Activated naive CD8-positive, alpha-beta T cell (primary cell): ENCODE measurements around the gene CASS4.
A peak's percentile ranks its signal among the peaks of the same experiment; 100 is the strongest.

Experiments used
- H3K27ac Mint-ChIP-seq: one replicate; pipeline ENCODE4 v1.8.0; 2021; ENCODE audit warnings: mixed read lengths
- H3K27me3 Mint-ChIP-seq: one replicate; pipeline ENCODE4 v1.8.0; 2021; ENCODE audit warnings: mixed read lengths
- H3K36me3 Mint-ChIP-seq: one replicate; pipeline ENCODE4 v1.8.0; 2021; ENCODE audit warnings: mixed read lengths
- H3K4me1 Mint-ChIP-seq: one replicate; pipeline ENCODE4 v1.8.0; 2021; ENCODE audit warnings: low read depth, mixed read lengths
- H3K4me3 Mint-ChIP-seq: one replicate; pipeline ENCODE4 v1.8.0; 2021; ENCODE audit warnings: mild to moderate bottlenecking, mixed read lengths
- H3K9me3 Mint-ChIP-seq: one replicate; pipeline ENCODE4 v1.8.0; 2021; ENCODE audit warnings: low read depth, mixed read lengths

Gene CASS4

DNA sequence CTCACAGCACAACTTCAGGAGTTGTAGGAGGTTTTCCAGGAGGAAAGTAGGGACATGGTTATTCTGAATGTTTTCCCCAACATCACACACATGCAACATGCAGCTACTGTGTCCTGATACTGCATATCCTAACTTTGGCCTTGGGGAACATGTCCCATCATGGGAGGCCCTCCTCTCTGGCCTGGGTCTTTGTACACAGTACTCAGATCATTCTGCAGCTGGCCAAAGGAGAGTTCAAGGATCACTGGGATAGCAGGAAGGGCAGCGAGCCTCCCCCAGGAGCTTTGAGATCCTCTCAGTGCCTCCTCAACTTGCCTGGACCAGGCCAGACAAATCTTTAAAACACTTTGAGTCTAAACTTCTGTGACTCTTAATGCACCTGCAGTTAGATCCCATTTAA lies 12.9 kb downstream of the CASS4 start:
- H3K27ac Mint-ChIP-seq = peak overlapping the region; percentile 10
- H3K27me3 Mint-ChIP-seq = no peaks in the 10 kb centered on the region
- H3K9me3 Mint-ChIP-seq = no peaks in the 10 kb centered on the region
- no peak overlapping the region for H3K4me3 Mint-ChIP-seq
- peaks cover 4% of the 10 kb centered on the region for H3K36me3 Mint-ChIP-seq
- H3K4me1 Mint-ChIP-seq = peaks cover 77% of the 10 kb centered on the region

DNA sequence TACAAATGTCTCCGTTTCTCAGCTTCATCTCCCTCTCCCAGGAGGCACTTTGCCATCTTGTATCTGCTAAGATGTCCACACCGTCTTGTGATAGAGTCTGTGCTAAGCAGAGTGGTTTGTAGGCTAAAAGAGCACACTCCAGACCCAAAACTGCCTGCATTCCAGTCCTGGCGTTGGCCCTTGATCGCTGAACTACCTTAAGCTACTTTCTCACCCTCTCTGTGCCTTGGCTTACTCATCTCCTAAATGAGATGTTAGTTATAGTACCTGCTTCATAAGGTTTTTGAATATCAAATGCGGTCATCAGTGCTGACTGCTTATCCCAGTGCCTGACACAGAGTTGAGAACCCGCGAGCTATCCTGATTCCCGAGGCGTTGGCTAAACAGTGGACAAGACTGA lies 14.0 kb downstream of the CASS4 start:
- no peak overlapping the region for H3K4me3 Mint-ChIP-seq
- peaks cover 77% of the 10 kb centered on the region for H3K4me1 Mint-ChIP-seq
- no peaks in the 10 kb centered on the region for H3K9me3 Mint-ChIP-seq
- H3K27me3 Mint-ChIP-seq = no peaks in the 10 kb centered on the region
- H3K36me3 Mint-ChIP-seq = peaks cover 4% of the 10 kb centered on the region
- H3K27ac Mint-ChIP-seq = peak overlapping the region; percentile 64

DNA sequence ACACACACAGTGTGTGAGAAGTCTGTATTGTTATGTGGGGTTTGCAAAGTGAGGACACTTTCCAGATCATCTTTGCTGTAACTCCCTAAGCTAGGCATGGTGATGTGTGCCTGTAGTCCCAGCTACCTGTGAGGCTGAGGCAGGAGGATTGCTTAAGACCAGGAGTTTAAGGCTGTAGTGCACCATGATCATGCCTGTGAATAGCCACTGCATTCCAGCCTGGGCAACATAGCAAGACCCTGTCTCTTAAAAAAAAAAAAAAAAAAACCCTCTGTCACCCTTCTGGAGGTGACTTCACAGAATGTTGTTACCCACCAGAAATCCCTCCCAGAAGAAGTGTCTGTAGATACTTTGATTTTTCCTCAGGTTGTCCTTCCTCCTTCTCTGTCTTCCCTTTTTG lies 14.9 kb downstream of the CASS4 start:
- H3K27me3 Mint-ChIP-seq = no peaks in the 10 kb centered on the region
- peaks cover 73% of the 10 kb centered on the region for H3K4me1 Mint-ChIP-seq
- no peaks in the 10 kb centered on the region for H3K9me3 Mint-ChIP-seq
- H3K36me3 Mint-ChIP-seq = peaks cover 7% of the 10 kb centered on the region
- H3K4me3 Mint-ChIP-seq = no peak overlapping the region
- H3K27ac Mint-ChIP-seq = no peak overlapping the region

DNA sequence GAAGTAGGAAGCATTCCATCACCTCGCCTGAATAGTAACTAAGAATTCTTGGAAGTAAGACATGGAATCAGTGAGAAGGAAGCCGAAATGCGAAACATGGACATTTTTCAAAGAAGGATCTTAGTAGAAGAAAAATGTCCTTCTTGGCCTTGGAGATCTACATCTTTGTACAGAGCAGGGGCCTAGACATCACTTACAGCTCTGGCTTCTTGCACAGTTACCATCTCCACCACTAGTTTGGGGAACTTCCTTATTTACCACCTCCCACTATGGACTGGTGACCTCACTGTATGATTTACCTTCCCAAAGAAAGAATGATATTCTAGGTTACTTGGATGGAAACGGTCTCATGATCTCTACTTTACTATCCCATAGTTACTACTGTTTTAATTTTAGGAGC lies 15.7 kb downstream of the CASS4 start:
- Mint-ChIP-seq H3K9me3 (no peaks in the 10 kb centered on the region), H3K4me1 (peaks cover 68% of the 10 kb centered on the region), H3K4me3 (no peak overlapping the region), H3K27ac (peak overlapping the region; percentile 67), H3K36me3 (peaks cover 7% of the 10 kb centered on the region), H3K27me3 (no peaks in the 10 kb centered on the region)

DNA sequence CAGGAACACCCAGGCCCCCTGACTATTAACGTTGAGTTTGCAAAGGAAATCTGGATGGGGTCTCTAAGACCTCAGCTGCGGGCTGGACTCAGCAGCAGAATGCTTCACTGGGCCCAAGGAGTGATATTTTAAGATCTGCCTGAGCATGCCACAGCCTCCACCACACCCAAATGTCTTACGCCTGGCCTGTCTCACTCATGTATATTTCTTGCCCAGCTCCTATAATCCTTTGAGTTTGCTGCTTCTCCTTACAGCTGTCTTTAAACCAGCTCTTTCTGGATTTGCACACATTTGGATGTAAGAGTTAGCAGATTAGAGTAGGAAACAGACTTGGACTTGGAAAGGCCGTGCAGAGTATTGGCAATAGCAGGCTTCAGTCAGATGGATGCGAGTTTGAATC lies 16.4 kb downstream of the CASS4 start:
- Mint-ChIP-seq H3K27ac (peak overlapping the region; percentile 67), H3K27me3 (no peaks in the 10 kb centered on the region), H3K36me3 (peaks cover 9% of the 10 kb centered on the region), H3K9me3 (no peaks in the 10 kb centered on the region), H3K4me1 (peaks cover 69% of the 10 kb centered on the region), H3K4me3 (peak overlapping the region; percentile 27)

DNA sequence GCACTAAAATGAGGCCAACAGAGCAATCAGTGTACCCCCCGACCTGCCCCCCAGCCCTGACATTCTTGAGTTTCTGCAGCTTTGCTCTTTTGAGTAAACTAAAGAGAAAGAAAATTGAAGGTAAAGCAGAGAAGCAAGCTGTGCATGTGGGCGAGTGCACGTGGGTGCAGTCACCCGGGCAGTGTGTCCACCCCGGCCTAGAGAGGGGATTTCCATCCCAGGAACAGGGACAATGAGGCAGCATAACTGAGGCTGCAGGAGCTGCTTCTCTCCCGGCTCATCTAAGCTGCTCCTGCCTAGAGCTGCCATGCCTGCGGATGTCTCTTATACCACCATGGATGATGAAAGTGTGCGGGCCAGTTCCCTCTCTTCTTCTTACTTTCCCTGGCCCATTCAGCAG lies 16.8 kb downstream of the CASS4 start:
- H3K27ac Mint-ChIP-seq = peak overlapping the region; percentile 98
- peaks cover 9% of the 10 kb centered on the region for H3K36me3 Mint-ChIP-seq
- H3K4me3 Mint-ChIP-seq = peak overlapping the region; percentile 83
- H3K4me1 Mint-ChIP-seq = peaks cover 73% of the 10 kb centered on the region
- no peaks in the 10 kb centered on the region for H3K9me3 Mint-ChIP-seq
- no peaks in the 10 kb centered on the region for H3K27me3 Mint-ChIP-seq

DNA sequence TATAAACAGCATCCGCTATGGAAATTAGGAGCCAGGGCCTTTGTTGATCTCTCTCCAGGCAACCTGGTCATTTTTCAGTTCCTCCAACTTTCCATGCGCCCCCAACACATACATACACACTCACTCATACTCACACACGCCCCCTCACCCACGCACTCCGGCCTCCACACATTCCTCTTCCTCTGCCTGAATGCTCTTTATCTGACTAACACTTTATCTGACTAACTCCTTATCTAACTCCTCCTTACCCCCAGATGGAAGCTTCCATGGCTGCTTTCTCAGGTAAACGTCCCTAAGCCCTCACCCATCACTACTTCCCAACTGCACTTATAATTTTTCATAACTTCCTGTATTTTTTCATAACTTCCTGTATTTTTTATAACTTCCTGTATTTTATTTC lies 17.4 kb downstream of the CASS4 start:
- Mint-ChIP-seq H3K27me3 (no peaks in the 10 kb centered on the region), H3K36me3 (peaks cover 12% of the 10 kb centered on the region), H3K4me3 (peak overlapping the region; percentile 83), H3K9me3 (no peaks in the 10 kb centered on the region), H3K27ac (peak overlapping the region; percentile 98), H3K4me1 (peaks cover 75% of the 10 kb centered on the region)

DNA sequence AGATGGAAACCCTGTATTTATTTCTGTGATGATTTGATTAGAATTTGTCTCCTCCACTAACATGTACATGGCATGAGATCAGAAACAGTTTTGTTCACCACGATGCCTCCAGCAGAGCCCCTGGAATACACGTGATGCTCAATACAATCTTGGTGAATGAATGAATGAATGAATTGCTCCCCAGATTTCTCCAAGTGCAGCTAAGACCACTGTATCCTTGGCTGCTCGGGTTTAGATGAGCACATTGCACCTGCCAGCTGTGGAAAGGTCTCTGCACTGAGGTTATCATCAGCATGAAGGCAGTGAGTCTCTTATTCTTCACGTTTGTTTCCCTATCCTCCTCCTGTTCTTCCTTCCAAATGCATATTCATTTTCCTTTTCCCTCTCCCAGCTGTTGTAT lies 17.9 kb downstream of the CASS4 start:
- Mint-ChIP-seq H3K36me3 (peaks cover 12% of the 10 kb centered on the region), H3K27me3 (no peaks in the 10 kb centered on the region), H3K4me1 (peaks cover 72% of the 10 kb centered on the region), H3K4me3 (peak overlapping the region; percentile 83), H3K9me3 (no peaks in the 10 kb centered on the region), H3K27ac (peak overlapping the region; percentile 98)

DNA sequence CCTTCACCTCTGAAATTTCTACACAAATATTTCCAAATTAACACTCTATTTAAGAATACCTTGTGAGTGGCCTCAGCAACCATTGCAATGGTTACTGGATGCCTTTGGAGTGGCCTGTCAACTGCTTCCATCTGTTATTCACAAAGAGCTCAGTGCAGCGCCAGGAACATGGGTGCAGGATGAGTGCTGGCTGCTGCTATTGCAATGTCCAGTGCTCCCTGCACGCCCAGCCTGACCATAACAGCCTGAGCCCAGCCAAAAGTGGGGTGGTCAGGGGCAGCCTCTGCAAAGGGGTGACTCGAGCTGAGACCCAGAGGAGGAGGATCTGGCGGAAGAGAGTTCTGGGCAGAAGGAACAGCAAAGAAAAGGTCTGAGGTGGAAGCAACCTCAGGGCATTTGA lies 18.4 kb downstream of the CASS4 start:
- Mint-ChIP-seq H3K4me1 (peaks cover 72% of the 10 kb centered on the region), H3K27ac (peak overlapping the region; percentile 98), H3K27me3 (no peaks in the 10 kb centered on the region), H3K9me3 (no peaks in the 10 kb centered on the region), H3K4me3 (peak overlapping the region; percentile 83), H3K36me3 (peaks cover 12% of the 10 kb centered on the region)

DNA sequence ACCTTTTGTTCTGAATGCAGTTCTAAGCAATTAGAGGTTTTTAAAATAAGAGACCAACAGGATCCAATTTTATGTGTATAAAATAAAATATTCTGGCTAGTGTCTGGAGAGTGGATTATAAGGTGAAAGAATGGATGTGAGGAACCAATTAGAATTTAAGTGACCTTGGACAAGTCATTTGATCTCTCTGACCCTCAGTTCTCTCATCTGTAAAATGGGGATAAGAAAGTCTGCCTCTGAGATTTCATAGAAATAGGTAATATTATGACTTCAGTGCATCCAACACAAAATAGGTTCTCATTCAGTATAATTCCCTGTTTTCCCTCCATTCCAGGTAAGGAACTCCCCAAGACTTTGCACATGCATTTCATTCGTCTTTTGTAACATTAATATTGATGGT lies 18.9 kb downstream of the CASS4 start:
- no peaks in the 10 kb centered on the region for H3K9me3 Mint-ChIP-seq
- no peaks in the 10 kb centered on the region for H3K27me3 Mint-ChIP-seq
- peak overlapping the region; percentile 20 for H3K4me3 Mint-ChIP-seq
- H3K36me3 Mint-ChIP-seq = peaks cover 12% of the 10 kb centered on the region
- peaks cover 70% of the 10 kb centered on the region for H3K4me1 Mint-ChIP-seq
- H3K27ac Mint-ChIP-seq = peak overlapping the region; percentile 98

DNA sequence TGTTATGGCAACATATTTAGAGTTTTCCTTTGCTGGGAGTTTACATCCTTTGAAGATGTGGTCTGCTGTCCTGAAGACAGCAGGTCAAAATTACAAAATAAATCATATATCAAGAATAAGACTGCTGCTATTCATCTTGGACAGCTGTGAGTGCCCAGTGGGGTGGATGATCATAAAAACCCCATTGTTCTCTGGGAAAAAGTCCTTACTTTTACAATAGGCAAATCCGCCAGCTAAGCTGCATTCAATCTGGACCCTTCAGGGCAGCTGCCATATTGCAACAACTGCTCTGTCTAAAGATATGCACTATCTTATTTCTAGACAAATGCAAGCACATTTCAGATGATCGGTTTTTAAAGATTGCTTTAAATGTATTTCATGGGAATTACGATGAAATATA lies 19.4 kb downstream of the CASS4 start:
- Mint-ChIP-seq H3K9me3 (no peaks in the 10 kb centered on the region), H3K4me1 (peaks cover 69% of the 10 kb centered on the region), H3K36me3 (peaks cover 12% of the 10 kb centered on the region), H3K27ac (peak overlapping the region; percentile 55), H3K4me3 (no peak overlapping the region), H3K27me3 (no peaks in the 10 kb centered on the region)

DNA sequence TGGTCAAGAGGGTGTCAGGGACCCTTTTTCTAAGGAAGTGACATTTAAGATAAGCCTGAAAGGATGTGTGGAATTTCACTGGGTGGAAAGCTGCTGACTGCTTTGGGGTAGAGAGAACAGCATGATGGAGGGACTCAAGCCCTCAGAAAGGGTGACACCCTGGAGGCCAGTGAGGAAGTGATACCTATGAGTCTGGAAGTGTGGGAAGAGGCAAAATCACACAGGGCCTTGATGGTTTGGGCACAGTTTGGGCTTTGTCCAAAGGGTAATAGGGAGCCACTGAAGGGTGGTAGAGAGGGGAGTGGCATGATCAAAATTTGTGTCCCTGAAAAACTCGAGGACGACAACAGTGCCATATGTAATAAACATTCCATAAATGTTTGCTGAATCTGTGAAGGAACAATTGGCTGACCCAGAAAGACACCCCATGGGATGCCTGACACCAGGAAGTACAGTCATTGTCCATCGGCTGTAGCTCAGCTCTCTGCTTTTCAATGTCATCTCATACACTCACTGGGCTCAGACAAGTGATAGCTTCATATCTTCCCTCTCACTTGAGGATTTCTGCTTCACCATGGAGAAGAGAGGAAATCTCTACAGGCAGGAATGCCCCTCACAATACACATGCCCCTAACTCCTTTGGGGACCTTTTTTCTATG lies 21.3 kb downstream of the CASS4 start:
- Mint-ChIP-seq H3K9me3 (no peaks in the 10 kb centered on the region), H3K4me1 (peaks cover 64% of the 10 kb centered on the region), H3K27ac (peak overlapping the region; percentile 12), H3K27me3 (no peaks in the 10 kb centered on the region), H3K36me3 (peaks cover 13% of the 10 kb centered on the region), H3K4me3 (peak overlapping the region; percentile 2)

DNA sequence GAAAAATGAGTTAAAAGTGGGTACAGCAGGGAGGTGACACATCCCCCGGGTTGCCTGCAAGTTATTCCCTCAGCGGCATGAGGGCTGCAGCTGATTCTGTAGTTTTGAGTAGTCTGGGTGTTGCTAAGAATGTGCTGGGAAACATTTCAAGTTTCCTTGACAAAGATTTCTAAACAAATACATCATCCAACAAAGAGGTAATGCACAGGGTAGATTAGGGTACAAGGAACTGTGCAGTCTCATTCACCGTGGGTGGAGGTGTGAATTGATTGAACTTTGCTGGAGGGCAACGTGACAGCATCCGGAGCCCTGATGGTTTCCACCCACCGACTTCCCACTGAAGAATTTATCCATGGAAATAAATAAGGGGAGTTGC lies 21.8 kb downstream of the CASS4 start:
- H3K27me3 Mint-ChIP-seq = no peaks in the 10 kb centered on the region
- peak overlapping the region; percentile 13 for H3K4me3 Mint-ChIP-seq
- H3K4me1 Mint-ChIP-seq = peaks cover 64% of the 10 kb centered on the region
- peaks cover 14% of the 10 kb centered on the region for H3K36me3 Mint-ChIP-seq
- peak overlapping the region; percentile 12 for H3K27ac Mint-ChIP-seq
- no peaks in the 10 kb centered on the region for H3K9me3 Mint-ChIP-seq

DNA sequence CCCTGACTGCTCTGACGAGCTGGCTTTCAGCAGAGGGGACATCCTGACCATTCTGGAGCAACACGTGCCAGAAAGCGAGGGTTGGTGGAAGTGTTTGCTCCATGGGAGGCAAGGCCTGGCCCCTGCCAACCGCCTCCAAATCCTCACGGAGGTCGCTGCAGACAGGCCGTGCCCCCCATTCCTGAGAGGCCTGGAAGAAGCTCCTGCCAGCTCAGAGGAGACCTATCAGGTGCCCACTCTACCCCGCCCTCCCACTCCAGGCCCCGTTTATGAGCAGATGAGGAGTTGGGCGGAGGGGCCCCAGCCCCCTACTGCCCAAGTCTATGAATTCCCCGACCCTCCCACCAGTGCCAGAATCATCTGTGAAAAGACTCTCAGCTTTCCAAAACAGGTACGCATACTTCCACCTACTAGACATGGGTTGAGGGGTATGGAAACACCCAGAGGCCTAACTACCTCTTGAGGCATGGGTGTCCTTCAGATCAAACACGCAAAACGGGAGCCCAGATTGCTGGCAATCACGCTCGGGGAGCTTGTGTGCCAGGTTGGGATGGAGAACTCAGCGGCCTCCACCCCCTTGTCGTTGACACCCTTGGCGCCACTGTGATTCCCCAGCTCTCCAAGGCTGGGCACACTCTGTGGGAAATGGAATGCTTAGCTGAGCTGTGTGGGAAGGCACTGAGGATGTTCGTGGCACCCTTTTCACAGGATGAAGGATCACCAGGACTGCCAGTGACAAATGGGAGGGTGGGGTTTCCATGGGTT lies 25.3 kb downstream of the CASS4 start:
- H3K4me1 Mint-ChIP-seq = peaks cover 64% of the 10 kb centered on the region
- H3K4me3 Mint-ChIP-seq = no peak overlapping the region
- H3K27ac Mint-ChIP-seq = peak overlapping the region; percentile 41

DNA sequence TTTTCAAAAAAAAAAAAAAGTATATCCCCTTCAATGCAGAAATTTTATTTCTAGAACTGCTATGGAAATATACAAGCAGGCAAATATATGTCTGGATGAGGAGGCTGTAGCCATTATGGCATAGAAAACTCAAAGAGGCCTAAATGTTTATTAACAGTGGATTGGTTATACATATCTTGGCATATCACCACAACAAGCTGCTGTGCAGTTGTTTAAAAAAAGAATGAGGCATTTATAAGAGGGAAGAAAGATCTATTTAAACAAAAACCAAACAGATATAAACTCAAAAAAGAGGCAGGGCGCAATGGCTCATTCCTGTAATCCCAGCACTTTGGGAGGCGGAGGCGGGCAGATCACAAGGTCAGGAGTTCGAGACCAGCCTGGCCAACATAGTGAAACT lies 26.2 kb downstream of the CASS4 start:
- Mint-ChIP-seq H3K9me3 (no peaks in the 10 kb centered on the region), H3K27ac (peak overlapping the region; percentile 41), H3K27me3 (no peaks in the 10 kb centered on the region), H3K4me3 (no peak overlapping the region), H3K36me3 (peaks cover 13% of the 10 kb centered on the region), H3K4me1 (peaks cover 64% of the 10 kb centered on the region)

More for the DNA sequence above, 25.3 kb downstream of the CASS4 start:
- Mint-ChIP-seq H3K36me3 (peaks cover 16% of the 10 kb centered on the region), H3K9me3 (no peaks in the 10 kb centered on the region), H3K27me3 (no peaks in the 10 kb centered on the region)
